Islet precursor cell (in vitro differentiated cells): Measurements from ENCODE around the gene TYSND1.
"Not testable (repeated sequence)": the region's sequence is repeated elsewhere in the genome, so short reads cannot be mapped to it uniquely, and the experiment has no call there.

Experiments used
- DNase-seq: peaks from one replicate; pipeline ENCODE4 v3.0.0-alpha.2; 2018

Gene TYSND1

DNA sequence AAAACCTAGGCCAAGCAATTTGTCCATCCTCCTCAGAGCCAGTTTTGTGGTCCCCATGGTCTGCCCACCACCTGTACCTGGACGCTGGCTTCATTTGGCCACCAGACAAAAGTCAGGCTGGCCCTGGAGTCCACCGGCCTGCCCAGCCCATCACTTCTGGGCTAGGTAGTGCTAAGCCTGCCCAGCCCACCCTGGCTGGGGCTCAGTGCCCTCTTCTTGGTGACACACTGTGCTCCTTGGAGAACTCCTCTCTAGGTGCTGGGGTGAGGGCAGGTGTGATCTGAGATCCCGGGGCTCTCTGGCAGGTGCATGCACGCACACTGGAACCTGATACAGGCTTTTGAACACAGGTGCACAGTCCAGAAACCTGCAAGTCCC, 15.0 kb downstream of the TYSND1 start:
- no peak for DNase-seq

DNA sequence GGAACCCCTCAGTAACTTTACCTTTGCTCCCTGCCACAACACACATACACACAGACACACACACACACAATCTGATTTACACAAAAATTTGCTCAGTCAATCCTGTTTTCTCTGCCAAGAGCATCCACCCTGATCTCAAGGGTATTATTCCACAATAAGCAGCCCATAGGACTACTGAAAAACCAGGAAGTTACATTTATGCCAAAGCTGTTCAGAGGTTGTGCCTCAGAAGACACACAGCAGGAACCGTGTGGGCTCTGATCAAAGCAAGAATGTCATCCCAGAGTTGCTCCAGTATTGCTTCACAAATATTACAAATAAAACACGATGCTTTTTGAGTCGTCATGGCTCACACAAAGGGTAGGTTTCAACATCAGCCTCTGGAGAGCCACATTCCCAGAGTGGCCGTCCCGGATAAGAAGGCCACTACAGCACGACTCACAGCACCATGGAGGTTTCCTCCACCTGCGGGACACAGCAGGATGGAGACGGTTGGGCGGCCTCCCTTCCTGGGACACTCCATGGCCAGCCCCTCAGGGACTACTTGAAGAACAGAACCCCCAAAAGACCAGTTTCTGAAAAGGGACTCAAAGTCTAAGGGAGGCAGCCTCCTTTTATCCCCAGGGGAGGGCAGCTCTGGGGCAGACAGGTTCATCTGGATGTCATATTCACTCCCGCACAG, 15.5 kb downstream of the TYSND1 start:
- DNase-seq = no peak

DNA sequence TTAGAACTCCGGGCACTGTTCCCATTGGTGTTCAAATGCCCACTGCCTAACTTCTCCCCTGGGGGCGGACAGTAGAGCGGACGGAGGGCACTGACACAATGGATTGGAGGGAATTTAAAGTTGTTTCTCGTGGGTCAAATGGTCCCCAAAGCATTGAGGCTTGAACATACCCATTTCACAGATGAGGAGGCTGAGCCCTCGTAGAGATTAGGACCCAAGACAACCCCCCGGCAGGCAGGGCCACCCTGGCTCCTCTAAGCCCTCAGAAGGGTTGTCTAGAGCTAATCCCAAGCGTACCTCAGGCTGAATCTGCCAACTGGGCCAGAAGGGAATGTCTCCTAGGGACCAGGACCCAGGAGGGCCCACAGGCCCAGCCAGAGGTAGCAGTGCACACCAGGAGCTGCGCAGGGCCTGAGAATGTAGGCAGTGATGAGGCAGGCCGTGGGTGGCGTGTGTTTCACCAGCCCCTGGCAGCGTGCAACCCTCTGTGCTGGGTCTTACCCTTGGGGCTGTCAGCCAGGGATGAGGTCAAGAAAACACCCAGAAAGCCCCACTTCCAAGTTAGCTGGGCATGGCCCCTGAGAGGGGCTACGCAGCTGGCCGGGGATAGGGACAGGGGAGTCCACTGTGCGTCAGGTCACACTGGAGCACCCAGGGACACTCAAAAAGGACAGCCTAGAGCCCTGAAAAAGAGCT, 19.7 kb downstream of the TYSND1 start:
- no peak for DNase-seq

DNA sequence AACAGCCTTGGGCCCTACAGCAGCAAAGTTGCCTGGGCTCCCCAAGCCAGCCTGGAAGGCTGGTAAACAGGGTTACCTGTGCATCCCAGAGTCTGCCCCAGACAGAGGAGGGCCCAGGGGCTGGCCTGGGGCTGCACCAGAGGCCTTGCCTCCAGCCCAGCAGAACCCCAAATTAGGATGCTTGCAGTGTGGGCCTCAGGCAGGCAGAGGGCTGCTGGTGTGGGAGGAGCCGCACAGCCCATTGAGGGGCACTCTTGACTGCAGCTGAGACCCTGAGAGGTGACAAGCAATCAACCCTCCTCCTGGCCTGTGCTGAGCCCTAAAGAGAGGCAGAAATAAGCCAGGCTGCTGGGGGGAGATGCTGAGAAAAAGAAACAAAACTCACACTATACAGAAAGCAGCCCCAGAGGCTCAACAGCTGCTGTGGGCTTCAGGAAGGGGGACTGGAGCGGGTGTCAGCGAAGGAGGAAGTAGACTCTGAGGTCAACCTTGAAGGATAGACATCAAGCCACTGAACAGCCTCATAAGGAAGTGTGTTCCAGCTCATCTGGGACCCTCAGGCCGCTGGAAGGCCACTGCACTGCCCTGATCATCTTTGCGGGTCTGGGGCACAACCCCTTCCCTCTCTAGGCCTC, 20.5 kb downstream of the TYSND1 start:
- no peak for DNase-seq

DNA sequence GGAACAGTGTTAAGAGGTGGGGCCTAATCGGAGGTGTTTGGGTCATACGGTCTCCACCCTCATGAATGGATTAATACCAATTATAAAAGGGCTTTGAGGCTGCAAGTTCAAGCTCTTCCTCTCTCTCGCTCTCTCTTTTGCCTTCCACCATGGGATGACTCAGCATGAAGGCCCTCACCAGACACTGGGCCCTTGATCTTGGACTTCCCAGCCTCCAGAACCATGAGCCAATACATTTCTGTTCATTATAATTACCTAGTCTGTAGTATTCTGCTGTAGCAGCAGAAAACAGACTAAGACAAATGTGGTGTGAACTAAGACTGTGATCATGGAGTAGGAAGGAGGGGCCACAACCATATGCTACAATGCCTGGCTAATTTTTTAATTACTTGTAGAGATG, 21.6 kb downstream of the TYSND1 start:
- no peak for DNase-seq

DNA sequence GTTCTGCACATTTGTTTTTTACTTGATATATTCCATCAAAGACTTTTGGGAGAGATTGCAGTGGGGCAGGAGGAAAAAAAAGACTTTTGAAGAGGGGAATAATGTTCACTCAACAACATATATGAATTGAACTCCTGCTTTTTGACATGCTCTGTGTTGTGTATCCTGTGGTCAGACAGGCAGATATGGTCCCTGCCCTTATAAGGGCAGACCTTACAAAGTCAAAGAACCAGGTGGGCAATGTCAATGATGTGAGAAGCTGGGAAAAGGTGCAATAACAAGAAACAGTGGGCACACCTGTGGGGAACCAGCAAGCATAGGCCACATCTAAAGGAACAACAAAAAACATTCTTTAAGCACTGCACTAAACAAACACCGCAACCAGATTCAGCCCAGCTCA, 22.1 kb downstream of the TYSND1 start:
- DNase-seq = no peak

DNA sequence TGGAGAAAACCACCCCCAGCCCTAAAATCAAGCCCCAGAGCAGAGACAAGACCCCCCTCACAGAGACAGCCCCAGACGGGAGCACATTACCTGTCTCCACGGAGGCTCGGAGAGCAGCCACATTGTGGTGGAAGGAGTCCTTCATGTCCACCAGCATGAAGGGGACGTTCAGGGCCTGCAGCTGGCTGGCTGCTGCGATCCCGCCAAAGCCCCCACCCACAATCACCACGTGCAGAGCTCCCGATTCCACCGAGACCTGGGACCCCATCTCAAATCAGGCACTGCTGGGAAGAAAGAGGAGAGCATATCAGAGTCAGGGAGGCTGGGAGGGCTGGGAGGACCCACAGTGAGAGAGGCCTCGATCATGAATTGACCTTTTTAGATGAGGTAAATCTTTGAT, 22.7 kb downstream of the TYSND1 start:
- DNase-seq = no peak

DNA sequence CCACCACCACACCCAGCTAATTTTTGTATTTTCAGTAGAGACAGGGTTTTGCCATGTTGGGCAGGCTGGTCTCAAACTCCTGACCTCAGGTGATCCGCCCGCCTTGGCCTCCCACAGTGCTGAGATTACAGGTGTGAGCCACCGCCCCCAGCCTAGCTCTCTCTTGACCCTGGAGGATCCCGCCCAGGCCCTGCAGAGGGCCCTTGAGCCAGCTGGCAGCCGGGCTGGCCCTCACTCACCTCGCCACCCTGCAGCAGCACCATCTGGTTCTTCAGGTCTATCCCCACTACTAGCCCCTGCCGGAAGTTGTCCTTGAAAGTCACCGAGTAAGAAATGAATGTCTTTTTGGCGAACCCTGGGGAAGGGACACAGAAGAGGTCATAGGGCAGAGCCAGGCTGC, 23.3 kb downstream of the TYSND1 start:
- DNase-seq = not testable (repeated sequence)

DNA sequence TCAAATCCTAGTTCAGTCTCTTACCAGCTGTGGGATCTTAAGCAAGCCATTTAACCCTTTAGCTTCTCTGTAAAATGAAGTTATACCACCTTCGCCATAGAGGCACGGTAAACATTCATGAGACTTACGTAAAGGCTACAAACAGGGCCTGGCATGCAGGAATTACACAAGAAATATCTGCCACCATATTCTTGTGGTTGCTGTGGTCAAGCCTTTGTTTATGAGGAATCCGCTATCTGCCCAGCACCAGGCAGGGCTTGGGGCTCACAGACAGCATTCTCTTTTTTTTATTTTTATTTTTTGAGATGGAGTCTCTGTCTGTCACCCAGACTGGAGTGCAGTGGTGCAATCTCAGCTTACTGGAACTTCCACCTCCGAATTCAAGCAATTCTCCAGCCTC, 23.8 kb downstream of the TYSND1 start:
- no peak for DNase-seq

DNA sequence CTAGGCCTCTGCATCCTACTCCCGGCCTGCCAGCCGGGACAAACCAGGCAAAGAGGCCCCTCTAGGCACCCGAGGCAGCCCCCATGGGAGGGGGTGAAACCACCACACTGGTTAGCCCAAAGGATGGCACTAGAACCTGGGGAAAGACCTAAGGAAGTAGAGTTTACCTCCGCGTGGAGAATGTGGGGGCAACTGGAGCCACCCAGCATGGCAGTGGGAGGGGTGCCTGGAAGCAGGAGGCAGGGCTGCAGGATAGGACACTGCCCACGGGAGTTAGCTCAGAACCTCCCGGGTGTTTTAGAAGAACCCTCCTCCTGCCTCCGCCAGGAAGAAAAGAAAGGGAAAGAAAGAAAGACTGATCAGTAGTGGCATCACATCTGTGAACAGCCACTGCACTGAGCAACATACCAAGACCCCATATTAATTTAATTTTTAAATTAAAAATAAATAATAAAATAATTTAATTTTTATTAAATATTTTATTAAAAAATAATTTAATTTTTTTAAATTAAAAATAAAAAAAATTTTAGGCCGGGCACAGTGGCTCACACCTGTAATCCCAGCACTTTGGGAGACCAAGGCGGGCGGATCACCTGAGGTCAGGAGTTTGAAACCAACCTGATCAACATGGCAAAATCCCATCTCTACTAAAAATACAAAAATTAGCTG, 25.1 kb downstream of the TYSND1 start:
- no peak for DNase-seq

DNA sequence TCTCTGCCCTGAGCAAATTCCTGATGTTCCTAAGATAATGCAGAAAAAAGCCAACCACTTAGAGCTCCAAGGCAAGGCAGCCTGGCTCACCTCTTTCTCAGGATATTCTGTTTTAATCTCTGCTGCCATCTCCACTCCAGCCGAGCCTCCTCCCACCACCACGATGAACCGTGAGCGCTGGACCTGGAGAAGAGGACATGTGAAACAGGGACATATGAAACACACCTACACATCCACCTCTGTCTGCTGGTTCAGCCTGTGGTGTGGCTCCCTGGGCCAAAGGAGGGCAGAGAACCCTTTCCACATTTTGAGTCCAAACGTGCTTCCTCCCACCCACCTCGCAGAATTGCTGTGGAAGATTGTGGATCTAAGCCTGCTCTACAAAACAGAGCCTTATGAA, 26.1 kb downstream of the TYSND1 start:
- DNase-seq = no peak

DNA sequence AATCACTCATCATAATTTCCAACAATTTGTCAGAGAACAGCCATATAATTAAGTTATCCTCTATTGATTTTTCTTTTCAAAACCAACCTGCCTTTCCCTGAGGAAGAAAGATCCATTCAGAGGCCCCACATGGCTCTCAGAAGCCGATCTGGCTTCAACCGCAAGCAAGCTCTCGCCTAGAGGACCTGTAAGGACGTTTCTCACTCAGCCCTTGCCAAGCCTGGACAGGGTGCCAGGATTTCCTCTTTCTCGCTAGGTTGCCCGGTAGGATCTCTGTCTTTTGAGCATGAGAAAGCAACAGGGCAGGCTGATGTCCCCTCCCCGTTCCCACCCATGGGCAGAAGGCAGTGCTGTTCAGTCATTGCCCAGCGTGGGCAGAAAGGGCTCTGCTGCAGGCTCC, 26.9 kb downstream of the TYSND1 start:
- no peak for DNase-seq

DNA sequence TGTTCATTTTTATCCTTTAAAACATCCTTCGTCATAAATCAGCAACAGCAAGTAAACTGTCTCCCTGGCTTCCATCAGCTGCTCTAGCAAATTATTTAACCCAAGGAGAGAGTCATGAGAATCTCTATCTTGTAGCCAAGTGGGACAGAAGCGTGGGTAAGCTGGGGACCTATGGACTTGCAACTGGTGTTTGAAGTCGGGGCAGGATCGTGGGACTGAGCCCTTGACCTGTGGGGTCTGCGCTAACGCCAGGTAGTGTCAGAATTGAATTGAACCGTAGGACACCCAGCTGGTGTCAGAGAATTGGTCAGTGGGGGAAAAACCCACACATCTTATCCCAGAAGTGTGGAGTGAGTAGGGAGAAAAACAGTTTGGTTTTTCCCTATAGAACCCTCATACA, 27.3 kb downstream of the TYSND1 start:
- DNase-seq = no peak

DNA sequence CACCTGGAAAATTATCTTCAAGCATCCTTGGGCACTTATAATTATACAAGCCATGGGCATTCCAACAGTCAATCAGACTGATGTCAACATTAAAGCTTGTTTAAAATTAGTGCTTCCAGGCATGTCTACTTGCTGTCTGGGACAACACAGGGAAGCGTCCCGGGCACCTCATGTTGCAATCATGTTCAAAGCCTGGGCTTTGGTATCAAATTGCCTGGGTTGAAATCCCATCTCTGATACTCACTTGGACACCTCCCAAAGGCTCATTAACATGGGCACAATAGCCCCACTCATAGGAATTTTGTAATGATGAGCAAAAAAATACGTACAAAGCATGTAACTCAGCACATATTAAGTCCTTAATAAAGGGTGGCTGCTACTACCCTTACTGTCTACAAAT, 28.3 kb downstream of the TYSND1 start:
- DNase-seq = no peak

DNA sequence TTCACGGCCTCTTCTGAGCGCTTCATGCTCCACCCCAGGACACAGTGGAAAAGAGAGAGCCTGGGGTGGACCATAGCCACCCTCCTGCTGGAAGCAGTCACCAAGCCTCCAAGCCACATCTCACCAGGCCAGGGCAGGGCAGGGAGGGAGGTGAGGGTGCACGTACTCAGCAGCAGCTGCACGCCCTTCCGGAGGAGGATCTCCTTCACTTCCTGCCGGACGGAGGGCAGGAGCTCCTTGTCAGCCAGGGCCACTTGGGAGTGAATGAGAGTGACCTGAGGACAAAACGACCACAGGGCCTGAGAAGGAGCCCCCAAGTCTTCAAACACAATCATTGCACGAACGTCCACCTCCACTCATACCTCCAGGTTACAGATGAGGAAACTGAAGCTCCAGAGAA, 28.9 kb downstream of the TYSND1 start:
- no peak for DNase-seq

DNA sequence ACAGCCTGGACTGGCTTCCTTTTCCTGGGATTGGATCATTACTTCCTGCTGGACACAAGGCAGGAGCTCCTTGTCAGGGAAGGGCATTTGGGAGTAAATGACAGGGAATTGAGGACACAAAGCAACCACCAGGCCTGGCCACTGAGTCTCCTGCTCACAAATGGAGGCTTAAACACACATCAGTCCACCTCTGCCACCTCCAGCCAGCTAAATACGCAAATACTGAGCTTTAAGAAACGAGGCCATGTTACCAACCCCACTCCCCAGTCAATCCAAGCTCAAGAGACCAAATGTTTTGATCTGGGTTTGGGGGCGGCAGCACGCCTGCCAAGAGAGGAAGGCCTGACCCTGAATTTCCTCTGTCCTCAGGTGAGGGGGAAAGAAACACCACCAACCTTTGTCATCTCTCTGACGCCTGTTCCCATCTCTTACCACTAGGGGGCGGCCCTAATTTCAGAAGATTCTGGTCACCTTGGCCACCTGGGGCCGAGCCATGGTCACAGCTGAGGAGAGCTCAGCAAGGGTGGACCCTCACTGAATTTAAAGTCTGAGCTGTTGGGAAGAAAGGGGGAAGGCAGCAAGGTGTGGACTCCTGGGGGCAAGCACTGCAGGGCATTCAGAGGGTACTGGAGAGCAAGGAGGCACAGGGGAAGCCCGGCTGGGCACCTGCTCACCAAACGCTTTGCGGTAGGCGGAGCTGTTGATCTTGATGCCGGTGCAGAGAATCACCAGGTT, 30.4 kb downstream of the TYSND1 start:
- DNase-seq = peak; percentile 76

DNA sequence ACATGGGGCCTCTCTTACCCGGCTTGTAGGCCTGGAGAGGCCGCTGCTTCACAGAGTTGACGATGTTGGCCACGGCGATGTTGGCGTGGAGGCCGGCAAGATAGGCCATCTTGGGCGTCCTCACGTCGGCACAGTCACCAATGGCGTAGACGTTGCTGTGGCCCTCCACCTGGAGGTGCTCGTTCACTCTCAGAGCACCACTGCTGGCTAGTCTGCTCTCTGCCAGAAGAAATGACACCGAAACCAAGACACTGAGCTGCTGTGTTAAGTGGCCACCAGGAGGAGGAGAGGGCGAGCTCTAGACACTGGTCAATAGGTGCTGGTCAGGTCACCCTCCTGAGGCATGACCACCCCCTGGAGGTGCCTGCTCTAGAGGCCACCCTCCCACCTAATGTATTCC, 31.6 kb downstream of the TYSND1 start:
- no peak for DNase-seq

DNA sequence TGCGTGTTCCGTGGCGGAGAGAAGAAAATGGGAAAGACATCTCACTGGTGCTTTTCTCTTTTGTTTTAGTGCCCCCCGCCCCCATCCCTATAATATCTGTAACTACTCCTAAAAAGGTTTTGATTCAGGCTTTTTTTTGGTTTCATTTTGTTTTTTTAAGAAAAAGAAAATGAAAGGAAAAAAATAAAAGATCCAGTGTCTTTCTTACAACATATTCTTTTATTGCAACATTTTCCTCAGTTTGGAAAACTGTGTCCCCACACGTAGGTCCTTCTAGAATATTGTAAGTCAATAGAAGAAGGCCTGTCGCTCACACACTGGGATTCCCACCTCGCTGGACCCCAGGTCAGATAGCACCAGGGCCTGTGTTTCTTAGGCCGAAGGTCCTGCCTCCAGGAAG, 34.4 kb downstream of the TYSND1 start:
- no peak for DNase-seq

DNA sequence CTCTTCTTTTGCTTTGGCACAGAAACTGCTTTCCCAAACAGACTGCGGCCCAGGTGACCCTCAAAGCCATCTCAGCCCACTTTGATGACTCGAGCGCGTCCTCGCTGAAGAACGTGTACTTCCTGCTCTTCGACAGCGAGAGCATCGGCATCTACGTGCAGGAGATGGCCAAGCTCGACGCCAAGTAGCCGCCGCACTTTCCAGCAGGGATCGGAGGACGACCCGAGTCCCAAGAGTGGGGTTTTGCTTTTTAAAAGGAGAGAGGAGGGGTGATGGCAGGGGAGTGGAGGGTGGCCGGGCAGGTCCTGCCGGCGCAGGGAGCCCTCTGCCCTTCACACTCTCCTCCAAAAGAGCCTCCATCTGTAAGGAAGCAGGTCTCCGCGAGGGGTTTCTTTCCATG, 35.0 kb downstream of the TYSND1 start:
- no peak for DNase-seq

DNA sequence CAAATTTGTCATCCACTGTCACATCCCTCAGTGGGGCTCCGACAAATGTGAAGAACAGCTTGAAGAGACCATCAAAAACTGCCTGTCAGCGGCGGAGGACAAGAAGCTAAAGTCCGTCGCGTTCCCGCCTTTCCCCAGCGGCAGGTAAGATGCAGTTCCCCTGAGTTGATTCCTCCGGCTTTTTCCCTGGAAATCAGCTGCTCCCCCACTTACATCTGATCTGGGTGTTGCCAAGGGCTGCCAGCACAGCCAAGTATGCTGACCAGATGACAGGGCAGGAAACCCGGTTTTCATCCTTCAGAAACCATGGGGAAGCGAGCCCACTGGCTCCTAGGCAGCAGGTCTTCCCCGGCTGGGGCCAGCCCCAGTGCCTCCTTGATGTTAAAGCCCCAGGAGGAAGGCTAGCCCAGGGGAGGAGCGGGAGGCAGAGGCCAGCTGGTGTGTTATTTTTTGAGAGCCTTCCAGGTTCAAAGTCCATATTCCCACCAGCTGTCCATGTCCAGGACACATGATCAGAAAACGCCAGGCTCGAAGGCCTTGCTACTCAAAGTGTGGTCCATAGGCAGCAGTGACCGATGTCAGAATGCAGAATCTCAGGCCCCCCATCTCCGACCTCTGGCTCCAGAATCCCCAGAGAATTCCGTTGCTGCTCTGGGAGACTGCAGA, 37.3 kb downstream of the TYSND1 start:
- no peak for DNase-seq

DNA sequence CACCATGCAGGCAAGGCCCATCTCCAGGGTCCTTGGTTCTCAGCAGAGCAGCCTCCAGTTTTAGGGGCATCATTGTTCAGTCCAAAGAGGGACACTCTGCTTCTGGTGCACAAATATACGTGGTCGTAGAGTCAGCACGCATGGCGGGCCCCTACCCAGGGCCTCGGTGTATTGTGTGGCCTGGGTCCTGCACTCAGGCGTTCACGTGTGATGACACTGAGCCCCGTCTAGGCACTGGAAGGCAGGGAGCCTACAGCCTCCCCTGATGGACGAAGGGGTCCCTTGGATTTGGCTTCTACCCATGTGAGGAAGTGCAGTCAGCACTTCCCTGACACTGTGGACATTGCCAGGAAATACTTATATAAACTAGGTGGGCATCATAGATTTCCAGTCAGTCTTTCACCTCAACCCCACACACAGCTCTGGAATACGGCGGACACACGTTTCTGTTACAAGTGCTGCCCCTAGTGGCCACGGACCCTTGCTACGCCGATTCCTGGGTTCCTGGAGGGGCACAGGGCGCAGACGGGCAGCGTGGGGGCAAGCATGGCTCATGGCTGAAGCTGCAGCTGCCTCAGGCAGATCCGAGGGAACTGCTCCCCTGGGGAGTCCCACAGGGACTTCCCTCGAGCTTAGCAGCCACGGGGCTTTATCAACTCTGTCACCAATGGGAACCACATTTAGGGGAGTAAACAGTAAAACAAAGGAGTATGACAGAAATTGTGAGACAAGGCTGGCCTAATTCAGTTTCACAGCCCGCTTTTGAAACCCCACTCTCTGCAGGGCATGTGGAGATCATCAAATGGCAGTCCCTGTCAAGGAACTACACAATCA, 39.3 kb downstream of the TYSND1 start:
- peak; percentile 71 for DNase-seq

DNA sequence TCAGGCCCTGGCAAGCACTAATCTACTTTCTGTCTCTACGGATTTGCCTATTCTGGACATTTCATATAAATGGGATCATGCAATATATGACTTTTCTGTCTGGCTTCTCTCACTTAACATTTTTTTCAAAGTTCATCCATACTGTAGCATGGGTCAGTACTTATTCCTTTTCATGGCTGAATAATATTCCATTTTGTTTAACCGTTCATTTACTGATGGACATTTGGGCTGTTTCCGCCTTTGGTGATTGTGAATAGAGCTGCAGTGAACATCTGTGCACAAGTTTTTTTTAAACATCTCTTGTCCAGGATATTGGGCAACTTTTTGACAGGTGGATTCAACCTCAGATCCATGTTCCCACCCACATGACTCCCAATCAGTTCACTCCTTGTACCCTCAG, 44.8 kb downstream of the TYSND1 start:
- DNase-seq = no peak
